CD4-positive, alpha-beta T cell treated with Interferon gamma for 1 hour (primary cell): ENCODE results near the gene BUB3.
"Not testable (repeated sequence)": the region's sequence is repeated elsewhere in the genome, so short reads cannot be mapped to it uniquely, and the experiment has no call there.

Experiments
- DNase-seq: peaks from one replicate; pipeline ENCODE4 v3.0.0-alpha.2; 2020

The BUB3 gene

GRCh38 chr10:123154711-123155505 is 706 bp downstream of the BUB3 start:
- peak; percentile 42 for DNase-seq

DNA sequence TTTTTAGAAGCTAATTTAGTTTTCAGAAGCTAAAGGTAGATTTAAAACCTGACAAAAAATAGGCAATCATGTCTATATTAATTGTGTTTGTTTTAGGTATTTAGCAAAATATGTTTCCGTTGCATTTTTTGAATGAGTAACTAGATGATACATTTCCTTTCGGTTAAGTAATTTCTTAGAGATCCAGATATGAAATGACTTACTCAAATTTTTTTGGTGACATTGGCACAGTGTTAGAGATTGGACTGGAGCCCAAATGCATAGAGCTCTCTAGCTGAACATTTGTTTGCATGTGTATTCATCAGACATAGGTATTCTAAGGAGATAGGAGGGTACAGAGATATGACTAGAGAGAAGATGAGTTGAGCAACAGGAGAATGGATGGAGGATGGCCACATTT is 1.9 kb downstream of the BUB3 start:
- no peak for DNase-seq

DNA sequence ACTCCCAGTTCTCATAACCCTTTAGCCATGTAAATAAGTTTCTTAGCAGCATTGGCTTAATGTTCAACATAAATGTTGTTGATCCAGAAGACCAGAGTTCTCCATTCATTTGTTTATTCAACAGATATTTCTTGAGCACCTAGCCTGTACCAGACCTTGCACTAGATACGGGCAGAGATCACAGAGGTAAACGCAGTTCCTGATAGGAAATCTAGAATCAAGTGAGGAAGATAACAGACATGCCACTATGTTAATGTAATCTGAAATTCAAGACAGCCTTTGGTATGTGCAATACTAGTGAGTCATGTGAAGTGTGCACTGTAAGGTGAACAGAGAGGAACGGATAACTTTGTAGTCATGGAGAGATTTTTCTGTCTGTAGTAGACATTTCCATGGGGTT is 3.0 kb downstream of the BUB3 start:
- no peak for DNase-seq

DNA sequence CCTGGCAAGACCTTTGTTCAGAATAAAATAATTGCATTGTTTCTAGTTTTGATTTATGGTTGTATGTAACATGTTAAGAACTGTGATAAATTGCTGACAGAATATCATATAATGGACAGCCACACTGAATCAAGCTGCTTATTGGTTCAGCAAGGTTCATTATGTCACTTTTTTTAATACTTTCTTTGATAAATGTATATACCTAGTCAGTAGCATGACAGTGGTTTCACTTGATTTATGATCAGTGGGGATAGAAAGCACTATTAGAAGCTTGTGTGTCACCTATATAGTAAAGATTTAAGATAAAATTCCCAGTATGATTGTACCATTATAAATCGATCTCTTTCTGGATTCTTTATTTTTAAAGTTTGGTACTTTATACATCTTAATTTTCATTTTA is 4.5 kb downstream of the BUB3 start:
- DNase-seq = no peak

DNA sequence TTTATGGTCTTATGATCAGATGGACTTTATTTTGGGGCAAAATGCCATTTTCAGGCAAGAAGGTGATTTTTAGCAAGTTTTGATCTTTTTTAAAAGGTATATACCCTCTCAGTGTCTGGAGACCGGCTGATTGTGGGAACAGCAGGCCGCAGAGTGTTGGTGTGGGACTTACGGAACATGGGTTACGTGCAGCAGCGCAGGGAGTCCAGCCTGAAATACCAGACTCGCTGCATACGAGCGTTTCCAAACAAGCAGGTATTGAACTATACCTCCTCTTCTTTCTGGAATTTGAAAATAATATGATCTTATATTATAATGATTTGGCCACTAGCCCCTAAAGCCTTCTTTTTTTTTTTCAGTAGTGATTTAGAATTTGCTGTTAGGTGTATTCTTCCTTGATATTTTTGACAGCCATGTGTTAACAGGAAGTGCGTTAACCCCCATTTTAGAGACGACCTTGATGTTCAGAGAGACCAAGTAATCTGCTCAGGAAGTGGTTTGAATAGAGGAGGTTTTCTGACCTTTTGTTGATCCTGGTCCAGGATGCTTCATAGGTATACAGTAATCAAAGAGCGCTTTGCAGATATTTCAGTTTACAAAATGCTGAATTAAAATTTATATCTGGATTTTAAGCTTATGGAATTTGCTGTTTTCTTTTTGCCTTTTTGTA is 6.2 kb downstream of the BUB3 start:
- DNase-seq = no peak

DNA sequence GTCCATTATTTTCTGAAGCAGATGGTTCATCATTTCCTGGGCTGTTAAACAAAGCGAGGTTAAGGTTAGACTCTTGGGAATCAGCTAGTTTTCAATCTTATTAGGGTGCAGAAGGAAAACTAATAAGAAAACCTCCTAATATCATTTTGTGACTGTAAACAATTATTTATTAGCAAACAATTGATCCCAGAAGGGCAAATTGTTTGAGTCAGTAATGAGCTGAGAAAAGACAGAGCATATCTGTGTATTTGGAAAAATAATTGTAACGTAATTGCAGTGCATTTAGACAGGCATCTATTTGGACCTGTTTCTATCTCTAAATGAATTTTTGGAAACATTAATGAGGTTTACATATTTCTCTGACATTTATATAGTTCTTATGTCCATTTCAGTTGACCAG is 10.1 kb downstream of the BUB3 start:
- DNase-seq = no peak

DNA sequence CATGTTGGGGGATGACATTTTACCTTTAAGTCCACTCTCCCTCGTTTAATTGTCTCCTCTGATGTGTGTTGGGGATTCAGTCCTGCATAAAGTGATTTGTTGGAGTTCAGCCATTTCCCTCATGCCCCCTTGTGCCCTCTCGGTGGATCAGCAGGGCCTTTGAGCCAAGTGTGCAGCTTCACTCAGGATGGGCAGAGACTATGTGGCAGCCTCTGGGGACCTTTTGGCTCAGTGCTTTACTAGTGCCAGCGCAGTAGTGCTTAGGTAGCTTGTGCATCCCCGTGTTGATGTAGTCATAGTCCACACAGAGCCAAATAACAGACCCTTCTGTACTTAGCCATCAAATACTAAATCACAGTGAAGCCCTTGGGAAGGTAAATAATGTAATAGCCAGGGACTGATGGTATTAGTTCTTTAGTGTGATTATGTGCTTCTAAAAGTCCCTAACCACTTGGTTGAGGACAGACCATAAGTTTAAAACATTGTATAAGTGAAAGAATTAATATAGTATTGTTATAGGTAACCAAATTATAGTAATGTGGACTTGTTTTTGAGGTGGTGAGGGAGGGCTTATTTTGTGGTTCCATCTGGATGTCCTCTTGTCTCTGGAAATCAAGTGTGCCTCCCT is 11.4 kb downstream of the BUB3 start:
- DNase-seq = no peak

- no peak for DNase-seq
These were observed 12.4 kb downstream of the BUB3 start for GRCh38 chr10:123166618-123167017.

DNA sequence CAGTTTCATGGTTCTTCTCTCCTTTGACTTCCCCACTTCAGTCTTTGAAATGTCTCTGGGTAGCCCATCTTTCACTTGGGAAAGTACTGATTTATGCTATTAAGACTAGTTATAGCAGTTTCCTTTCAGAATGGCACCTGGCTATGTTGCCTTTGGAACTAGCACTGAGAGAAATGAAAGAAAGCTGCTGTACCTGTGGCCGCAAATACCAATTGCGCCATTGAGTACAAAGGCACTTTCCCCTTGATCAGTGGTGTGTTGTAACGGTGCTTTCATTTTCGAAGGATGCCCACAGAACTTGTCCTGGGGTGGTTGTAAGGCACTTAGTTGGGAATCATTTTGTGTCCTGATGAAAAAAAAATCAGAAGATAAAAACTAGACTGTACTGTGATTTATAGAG is 16.8 kb downstream of the BUB3 start:
- no peak for DNase-seq

GRCh38 chr10:123171616-123172015 is 17.4 kb downstream of the BUB3 start:
- DNase-seq = not testable (repeated sequence)

DNA sequence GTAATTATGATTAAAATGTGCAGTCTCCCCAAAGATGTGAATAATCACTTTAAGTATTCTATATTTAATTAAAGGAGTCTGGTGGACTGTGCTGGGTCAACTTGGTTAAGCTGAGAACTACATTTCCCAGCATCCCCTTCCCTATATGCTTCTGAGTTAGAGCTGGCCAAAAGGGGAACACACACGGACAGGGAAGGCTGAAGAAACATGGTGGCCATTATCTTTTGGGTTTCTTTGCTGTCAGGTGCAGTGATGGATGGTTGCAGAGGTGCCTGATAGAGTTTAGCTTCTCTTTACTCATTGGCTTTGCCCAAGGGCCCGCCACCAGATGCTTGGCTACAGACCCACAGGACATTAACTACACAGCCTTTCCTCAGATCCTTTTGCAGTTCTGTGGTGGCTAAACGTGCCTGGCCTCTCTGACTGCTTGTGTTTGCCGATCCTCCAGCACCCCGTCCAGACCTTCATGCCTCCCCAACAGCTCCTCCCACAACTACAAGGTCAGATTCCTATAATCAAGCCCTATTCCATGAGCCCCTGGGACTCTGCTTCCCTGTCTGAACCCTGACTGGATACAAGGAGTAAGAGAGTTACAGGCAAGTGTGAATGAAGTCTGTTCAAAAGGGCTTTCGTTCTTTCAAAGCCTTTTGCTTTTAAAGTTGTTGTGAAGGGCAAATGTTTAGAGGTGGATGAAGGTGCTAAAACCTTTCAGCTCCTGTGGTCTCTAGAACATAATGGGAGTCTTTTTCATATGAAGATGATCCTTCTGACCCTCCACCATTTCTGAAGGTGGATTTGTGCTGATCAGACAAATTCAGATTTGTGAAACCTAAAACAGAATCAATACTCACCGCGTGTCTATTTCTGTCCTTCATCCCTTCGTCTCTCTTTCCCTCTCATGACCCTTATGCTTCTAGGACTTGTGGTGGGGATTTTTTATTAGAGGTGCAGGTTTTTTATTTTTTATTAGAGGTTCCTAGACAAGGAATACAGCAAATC is 21.5 kb downstream of the BUB3 start:
- no peak for DNase-seq

GRCh38 chr10:123178390-123178789 is 24.2 kb downstream of the BUB3 start:
- DNase-seq = not testable (repeated sequence)

- no peak for DNase-seq
These were observed 26.2 kb downstream of the BUB3 start for GRCh38 chr10:123180101-123181090.

GRCh38 chr10:123183724-123184123 is 29.5 kb downstream of the BUB3 start:
- no peak for DNase-seq

DNA sequence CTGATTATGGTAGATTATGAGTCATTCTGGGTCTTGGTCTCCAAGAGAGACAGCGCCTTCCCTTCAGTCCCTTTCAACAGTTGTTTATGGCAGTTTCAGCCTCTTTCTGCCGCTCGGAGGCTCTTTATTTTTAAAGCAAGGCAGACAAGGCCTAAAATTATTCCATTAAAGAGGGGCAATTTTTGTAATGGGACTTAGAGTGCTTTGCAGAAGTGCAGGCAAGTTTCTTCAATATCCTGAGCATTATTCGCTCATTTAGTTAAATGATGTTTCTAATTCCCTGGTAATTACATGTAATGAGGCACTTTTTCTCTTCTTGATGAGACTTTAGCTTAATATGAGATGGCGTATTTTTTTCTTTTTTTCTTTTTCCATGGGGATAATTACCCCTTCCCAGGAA is 33.6 kb downstream of the BUB3 start:
- DNase-seq = no peak

GRCh38 chr10:123191886-123192285 is 37.7 kb downstream of the BUB3 start:
- no peak for DNase-seq

- DNase-seq = no peak
These were observed 39.9 kb downstream of the BUB3 start for GRCh38 chr10:123194056-123194455.

DNA sequence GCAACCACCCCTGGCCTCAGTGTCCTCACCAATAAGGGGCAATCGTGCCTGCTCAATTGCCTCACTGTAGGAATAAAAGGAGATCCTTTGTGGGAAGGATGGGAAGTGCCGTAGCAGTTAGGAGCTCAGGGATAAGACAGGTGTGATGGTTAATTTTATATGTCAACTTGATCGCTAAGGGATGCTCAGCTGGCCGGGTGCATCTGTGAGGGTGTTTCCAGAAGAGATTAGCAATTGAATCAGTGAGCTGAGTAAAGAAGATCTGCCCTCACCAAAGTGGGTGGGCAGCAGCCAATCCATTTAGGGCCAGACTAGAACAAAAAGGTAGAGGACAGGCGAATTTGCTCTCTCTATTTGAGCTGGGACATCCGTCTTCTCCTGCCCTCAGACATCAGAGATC is 46.3 kb downstream of the BUB3 start:
- no peak for DNase-seq

DNA sequence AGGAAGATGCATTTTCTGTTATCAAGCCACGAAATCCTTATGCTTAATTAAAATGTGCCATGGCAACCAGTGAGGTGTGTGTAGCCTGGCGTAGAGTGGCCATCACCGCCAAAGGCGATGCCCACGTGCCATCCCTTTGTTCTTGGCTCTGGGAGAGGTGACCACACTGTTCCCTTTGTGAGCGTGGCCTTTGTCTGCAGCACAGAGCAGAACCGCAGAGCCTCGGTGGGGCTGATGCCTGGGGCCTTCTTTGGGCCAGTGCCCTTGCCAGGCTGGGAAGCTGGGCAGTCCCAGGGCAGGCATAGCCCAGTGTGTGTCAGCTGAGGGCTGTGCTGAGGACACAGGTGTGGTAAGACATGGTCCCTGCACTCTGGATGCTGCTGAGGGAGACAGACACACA is 48.3 kb downstream of the BUB3 start:
- DNase-seq = no peak

- DNase-seq = no peak
These were observed 49.4 kb downstream of the BUB3 start for GRCh38 chr10:123203393-123204126.

DNA sequence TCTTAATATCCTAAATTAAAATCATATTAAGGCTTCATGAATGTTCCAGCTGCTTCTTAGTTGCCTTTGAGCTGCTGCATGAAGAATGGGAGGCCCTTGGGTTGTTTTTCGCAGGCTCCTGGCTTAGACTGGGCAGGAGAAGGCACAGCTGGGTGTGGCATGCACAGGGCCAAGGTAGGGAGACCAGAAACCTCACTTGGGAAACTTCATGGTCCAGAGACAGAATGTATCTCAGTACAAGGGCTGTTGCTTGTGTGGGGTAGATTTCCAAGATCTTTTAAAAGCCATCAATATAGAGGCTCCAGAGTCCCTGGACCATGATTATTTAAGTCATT is 49.9 kb downstream of the BUB3 start:
- no peak for DNase-seq
